ENCODE results near the gene INSM1. TPM values are rescaled to one million over a fixed set of nuclear protein-coding genes. Genes with fewer than 3 reads are reported as not detected.

The INSM1 gene
- total RNA-seq, 1 donor from 2014 or later, result not detected

DNA sequence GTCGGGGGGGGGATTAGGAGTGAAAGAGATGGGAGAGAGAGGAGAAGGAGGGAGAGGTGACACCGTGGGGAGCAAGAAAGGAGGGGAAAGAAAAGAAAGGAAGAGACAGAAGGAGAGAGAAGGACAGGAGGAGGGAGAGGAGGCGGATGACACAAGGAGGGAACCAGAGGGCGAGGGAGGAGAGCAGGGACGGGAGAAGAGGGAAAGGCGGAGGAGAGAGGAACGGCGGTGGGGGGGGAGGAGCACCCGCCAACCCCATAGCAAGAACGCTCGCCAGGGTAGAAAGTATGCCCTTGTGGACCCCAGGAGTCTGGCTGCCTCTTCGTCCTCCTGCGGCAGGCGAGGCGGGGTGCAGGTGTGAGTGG is 4.5 kb upstream of the INSM1 start:
- TF ChIP-seq, protein P1, sequence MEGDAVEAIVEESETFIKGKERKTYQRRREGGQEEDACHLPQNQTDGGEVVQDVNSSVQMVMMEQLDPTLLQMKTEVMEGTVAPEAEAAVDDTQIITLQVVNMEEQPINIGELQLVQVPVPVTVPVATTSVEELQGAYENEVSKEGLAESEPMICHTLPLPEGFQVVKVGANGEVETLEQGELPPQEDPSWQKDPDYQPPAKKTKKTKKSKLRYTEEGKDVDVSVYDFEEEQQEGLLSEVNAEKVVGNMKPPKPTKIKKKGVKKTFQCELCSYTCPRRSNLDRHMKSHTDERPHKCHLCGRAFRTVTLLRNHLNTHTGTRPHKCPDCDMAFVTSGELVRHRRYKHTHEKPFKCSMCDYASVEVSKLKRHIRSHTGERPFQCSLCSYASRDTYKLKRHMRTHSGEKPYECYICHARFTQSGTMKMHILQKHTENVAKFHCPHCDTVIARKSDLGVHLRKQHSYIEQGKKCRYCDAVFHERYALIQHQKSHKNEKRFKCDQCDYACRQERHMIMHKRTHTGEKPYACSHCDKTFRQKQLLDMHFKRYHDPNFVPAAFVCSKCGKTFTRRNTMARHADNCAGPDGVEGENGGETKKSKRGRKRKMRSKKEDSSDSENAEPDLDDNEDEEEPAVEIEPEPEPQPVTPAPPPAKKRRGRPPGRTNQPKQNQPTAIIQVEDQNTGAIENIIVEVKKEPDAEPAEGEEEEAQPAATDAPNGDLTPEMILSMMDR (IDR thresholded peaks at IDR 0.05), result no peak
- Histone ChIP-seq H3K27ac (no peak overlapping the region), H3K9me3 (no peaks in the 10 kb centered on the region), H3K27me3 (ENCODE audit: low read depth) (peaks cover 65% of the 10 kb centered on the region), H3K4me3 (no peak overlapping the region), H3K4me1 (peaks cover 22% of the 10 kb centered on the region), H3K36me3 (no peaks in the 10 kb centered on the region)
- ATAC-seq (no peak), DNase-seq (no peak)
- intact Hi-C loops (cut with DNase I), result no loop called here

DNA sequence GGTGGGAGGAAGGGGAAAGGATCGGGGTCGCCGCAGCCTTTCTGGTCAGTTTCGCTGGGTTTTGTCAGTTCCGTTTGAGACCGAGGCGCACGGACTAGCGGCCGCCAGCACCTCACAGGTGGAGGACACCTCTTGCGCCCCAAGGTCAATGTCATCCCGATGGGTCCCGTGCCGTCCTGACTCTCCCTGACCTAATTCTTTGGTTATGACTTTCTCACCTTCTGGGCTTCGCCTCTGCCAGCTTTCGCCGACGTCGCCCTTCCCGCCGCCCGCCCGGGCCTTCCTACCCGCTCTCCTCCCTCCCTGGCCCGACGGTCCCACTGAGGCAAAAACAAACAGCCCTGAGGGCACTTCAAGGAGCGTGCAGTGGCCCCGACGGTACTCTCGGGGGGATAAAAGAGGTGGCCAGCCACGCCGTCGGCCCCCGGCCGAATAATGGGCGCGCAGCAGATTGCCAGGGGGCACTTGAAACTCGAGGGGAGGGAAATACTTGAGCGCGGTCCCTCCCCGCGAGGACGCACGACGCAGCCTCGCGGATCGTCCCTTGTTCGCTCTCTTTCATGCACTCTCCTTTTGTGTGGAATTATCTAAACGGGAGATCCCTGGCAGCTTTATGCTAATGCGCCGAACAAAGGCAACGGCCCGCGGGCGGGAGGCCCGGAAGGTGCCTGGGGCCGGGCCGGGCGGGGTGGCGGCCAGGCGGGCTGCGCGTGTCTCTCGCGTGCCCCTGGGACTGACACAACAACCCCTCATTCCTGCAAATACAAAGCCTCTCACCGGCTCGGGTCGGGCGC is 3.9 kb upstream of the INSM1 start:
- TF ChIP-seq, protein P1 (IDR thresholded peaks at IDR 0.05), result no peak
- DNase-seq (no peak), ATAC-seq (no peak)
- intact Hi-C loops (cut with DNase I), result no loop called here
- peaks cover 68% of the 10 kb centered on the region for H3K27me3 ChIP-seq (ENCODE audit: low read depth)
- H3K9me3 ChIP-seq, result no peaks in the 10 kb centered on the region
- H3K27ac ChIP-seq, result no peak overlapping the region
- H3K4me3 ChIP-seq, result no peak overlapping the region
- no peaks in the 10 kb centered on the region for H3K36me3 ChIP-seq
- H3K4me1 ChIP-seq, result peaks cover 22% of the 10 kb centered on the region

DNA sequence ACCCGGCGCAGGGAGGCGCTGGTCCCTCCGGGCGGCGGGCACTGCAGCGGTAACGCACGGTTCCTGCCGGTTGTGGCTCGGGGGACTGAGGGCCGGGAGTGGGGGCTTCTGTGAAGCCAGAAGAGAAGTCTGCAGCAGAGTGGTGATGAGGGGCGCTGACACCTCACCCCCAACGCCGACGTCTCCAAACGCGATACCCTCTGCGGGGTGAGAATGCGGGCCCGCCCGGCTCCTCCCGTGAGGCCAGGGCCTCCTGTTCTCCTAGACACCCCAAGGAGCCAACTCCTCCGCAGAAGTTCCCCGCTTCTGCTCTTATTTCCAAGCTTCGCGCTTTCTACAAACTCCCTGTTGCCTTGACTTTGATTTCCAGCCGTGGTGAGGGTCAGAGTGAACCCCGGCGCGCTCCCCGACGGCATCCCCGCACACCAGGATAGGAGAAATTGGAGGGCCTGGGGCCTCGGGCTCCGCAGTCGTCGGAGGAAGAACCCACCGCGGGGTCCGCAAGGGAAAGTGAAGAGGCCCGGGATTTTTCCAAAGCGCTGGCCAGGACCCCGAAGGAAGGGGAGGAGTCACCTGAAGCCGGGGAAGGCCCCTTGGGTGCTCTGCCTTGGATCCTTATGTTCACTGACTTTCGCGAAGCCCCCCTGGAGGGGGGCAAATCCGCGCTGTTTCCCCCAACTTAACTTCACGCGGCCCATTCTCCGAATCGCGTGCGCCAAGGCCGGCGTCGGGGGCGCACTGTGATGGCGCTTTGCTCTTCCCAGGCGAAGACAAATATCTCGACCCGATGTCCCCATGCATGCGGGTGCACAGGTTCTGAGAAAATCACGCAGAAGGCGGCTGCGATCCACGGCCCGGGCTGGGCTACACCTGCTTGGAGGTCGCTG is 3.1 kb upstream of the INSM1 start:
- TF ChIP-seq, protein P1 (IDR thresholded peaks at IDR 0.05), result no peak
- H3K27ac ChIP-seq, result no peak overlapping the region
- no peaks in the 10 kb centered on the region for H3K36me3 ChIP-seq
- H3K27me3 ChIP-seq (ENCODE audit: low read depth), result peaks cover 76% of the 10 kb centered on the region
- intact Hi-C loops (cut with DNase I), result no loop called here
- ATAC-seq (no peak), DNase-seq (no peak)
- no peak overlapping the region for H3K4me3 ChIP-seq
- no peaks in the 10 kb centered on the region for H3K9me3 ChIP-seq
- H3K4me1 ChIP-seq, result peaks cover 26% of the 10 kb centered on the region

DNA sequence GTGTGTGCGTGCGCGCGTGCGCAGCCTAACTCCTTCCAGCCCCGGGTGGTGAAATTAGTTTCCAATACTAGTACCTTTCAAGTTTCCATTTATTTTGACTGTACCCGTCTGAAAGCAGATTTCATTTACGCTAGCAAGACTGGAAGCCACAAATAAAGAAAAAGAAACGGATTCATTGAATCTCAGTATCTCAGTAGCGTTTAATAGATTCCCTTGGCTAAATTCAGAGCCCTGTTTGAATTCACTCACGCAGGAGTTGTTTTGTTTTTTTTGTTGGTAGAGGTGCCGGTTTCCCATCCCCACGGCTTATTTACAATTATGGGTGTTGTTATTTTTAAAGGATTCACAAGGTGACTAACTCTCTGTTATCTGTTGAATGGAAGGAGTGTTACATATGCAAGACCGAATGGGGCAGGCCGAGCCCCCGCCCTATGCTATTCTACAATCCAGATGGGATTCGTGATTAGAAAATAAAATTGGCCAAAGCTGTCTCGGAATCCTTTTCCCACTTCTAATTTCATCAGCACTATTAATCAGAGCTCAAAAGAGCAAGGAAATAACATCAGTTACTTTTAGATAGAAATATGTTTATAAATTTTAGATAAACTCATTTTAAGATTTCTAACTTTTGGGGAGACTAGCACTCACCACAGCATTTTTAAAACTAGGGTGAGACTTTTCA is 2.3 kb upstream of the INSM1 start:
- Histone ChIP-seq H3K27ac (no peak overlapping the region), H3K4me1 (peaks cover 26% of the 10 kb centered on the region), H3K36me3 (no peaks in the 10 kb centered on the region), H3K4me3 (no peak overlapping the region), H3K9me3 (no peaks in the 10 kb centered on the region), H3K27me3 (ENCODE audit: low read depth) (peaks cover 83% of the 10 kb centered on the region)
- intact Hi-C loops (cut with DNase I), result no loop called here
- TF ChIP-seq, protein P1 (IDR thresholded peaks at IDR 0.05), result no peak
- DNase-seq (no peak), ATAC-seq (no peak)

DNA sequence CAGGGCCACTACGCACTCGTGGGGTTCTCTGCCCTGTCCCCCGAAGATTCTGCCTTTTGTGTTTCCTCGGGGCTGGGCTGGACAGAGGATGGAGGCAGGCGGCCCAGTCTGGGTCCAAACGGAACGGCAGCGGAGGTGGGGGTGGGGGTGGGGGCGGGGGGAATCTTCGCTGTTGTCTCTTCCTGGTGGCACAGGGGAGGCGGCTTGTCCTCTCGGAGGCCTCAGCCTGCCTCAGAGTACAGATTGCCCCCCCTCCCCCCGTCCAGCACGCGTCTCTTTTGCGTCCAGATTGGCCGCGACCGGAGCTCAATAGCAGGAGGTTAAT is 1.4 kb upstream of the INSM1 start:
- Histone ChIP-seq H3K4me1 (peaks cover 26% of the 10 kb centered on the region), H3K27me3 (ENCODE audit: low read depth) (peaks cover 83% of the 10 kb centered on the region), H3K27ac (no peak overlapping the region), H3K4me3 (no peak overlapping the region), H3K36me3 (no peaks in the 10 kb centered on the region), H3K9me3 (no peaks in the 10 kb centered on the region)
- intact Hi-C loops (cut with DNase I), result no loop called here
- DNase-seq (no peak), ATAC-seq (no peak)
- TF ChIP-seq, protein P1 (IDR thresholded peaks at IDR 0.05), result no peak

Data from lower lobe of right lung (tissue), 2 donors.